Activated T-helper 2 cell treated with anti-CD3 and anti-CD28 coated beads, Interferon-gamma antibody, Interleukin-2, Interleukin-4, amounts not matched to agents 10 μg/mL and 5 μg/mL and 100 μg/mL, durations not matched to agents 14 hours and 24 hours and 36 hours (primary cell): ENCODE results near the gene TGM2. TPM values are rescaled to one million over a fixed set of nuclear protein-coding genes. Genes with fewer than 3 reads are reported as not detected.

ENCODE experiments used
- DNase-seq: peaks from one replicate; pipeline ENCODE4 v3.0.0; 2021; ENCODE audit warnings: low spot score
- H3K27ac Mint-ChIP-seq: one replicate; pipeline ENCODE4 v1.8.0; 2021; ENCODE audit warnings: mixed read lengths
- H3K27me3 Mint-ChIP-seq: one replicate; pipeline ENCODE4 v1.8.0; 2021; ENCODE audit warnings: low read depth, mixed read lengths
- H3K36me3 Mint-ChIP-seq: one replicate; pipeline ENCODE4 v1.8.0; 2021; ENCODE audit warnings: low read depth, mixed read lengths
- H3K4me1 Mint-ChIP-seq: one replicate; pipeline ENCODE4 v1.8.0; 2021; ENCODE audit warnings: low read depth, mixed read lengths
- H3K4me3 Mint-ChIP-seq: one replicate; pipeline ENCODE4 v1.8.0; 2021; ENCODE audit warnings: low read depth, mild to moderate bottlenecking, moderate library complexity, mixed read lengths
- H3K9me3 Mint-ChIP-seq: one replicate; pipeline ENCODE4 v1.8.0; 2021; ENCODE audit warnings: mixed read lengths
- intact Hi-C: fragments of 100-400 bp; cut with micrococcal nuclease; formaldehyde crosslinking; loops from one replicate; pipeline ENCODE4 v1.15.1; 2023
- total RNA-seq: library from RNA; stranded (reverse); gene quantifications from 2 replicates; pipeline ENCODE4 v1.2.3, GENCODE V29; 2022

The TGM2 gene
- total RNA-seq, result not detected in 2 replicates

- DNase-seq, result peak; percentile 32
- Mint-ChIP-seq H3K4me1 (peaks cover 11% of the 10 kb centered on the region), H3K4me3 (no peak within 1 kb of the TSS), H3K27me3 (peaks cover 18% of the 10 kb centered on the region), H3K27ac (no peak within 1 kb of the TSS), H3K36me3 (no peaks in the 10 kb centered on the region), H3K9me3 (no peaks in the 10 kb centered on the region)
- intact Hi-C loops, result loop anchor here (1.0 kb wide), 4 partner anchors 31 to 108 kb away; no protein-coding TSS in a partner anchor
Observed at GRCh38 chr20:38165089-38165965, at the start of gene TGM2. Gene TGM2, minus strand, starts transcription at chr20:38165270. Its CDS starts 72 bp downstream, at chr20:38165198.

GRCh38 chr20:38214256-38215193 lies 49.5 kb upstream of the TGM2 start:
- no peak overlapping the region for H3K27ac Mint-ChIP-seq
- H3K4me1 Mint-ChIP-seq, result no peaks in the 10 kb centered on the region
- H3K36me3 Mint-ChIP-seq, result no peaks in the 10 kb centered on the region
- DNase-seq, result no peak
- no peaks in the 10 kb centered on the region for H3K9me3 Mint-ChIP-seq
- H3K27me3 Mint-ChIP-seq, result no peaks in the 10 kb centered on the region
- no peak overlapping the region for H3K4me3 Mint-ChIP-seq
- intact Hi-C loops, result no loop called here

GRCh38 chr20:38213607-38213940 lies 48.5 kb upstream of the TGM2 start:
- Mint-ChIP-seq H3K27me3 (no peaks in the 10 kb centered on the region), H3K4me1 (no peaks in the 10 kb centered on the region), H3K4me3 (no peak overlapping the region), H3K36me3 (no peaks in the 10 kb centered on the region), H3K9me3 (no peaks in the 10 kb centered on the region), H3K27ac (no peak overlapping the region)
- no peak for DNase-seq
- intact Hi-C loops, result no loop called here

GRCh38 chr20:38212806-38213606 lies 47.9 kb upstream of the TGM2 start:
- no peaks in the 10 kb centered on the region for H3K36me3 Mint-ChIP-seq
- intact Hi-C loops, result no loop called here
- no peaks in the 10 kb centered on the region for H3K9me3 Mint-ChIP-seq
- no peaks in the 10 kb centered on the region for H3K27me3 Mint-ChIP-seq
- no peaks in the 10 kb centered on the region for H3K4me1 Mint-ChIP-seq
- no peak overlapping the region for H3K27ac Mint-ChIP-seq
- H3K4me3 Mint-ChIP-seq, result no peak overlapping the region
- no peak for DNase-seq

- Mint-ChIP-seq H3K36me3 (no peaks in the 10 kb centered on the region), H3K9me3 (no peaks in the 10 kb centered on the region), H3K27me3 (peaks cover 5% of the 10 kb centered on the region), H3K27ac (no peak overlapping the region), H3K4me1 (no peaks in the 10 kb centered on the region), H3K4me3 (no peak overlapping the region)
- intact Hi-C loops, result no loop called here
- no peak for DNase-seq
Observed at GRCh38 chr20:38211200-38212097, 46.4 kb upstream of the TGM2 start.

- intact Hi-C loops, result no loop called here
- no peak for DNase-seq
- Mint-ChIP-seq H3K4me3 (no peak overlapping the region), H3K27me3 (peaks cover 5% of the 10 kb centered on the region), H3K9me3 (no peaks in the 10 kb centered on the region), H3K27ac (no peak overlapping the region), H3K36me3 (no peaks in the 10 kb centered on the region), H3K4me1 (no peaks in the 10 kb centered on the region)
Observed at GRCh38 chr20:38210741-38211140, 45.7 kb upstream of the TGM2 start.

GRCh38 chr20:38209736-38210405 lies 44.8 kb upstream of the TGM2 start:
- H3K27me3 Mint-ChIP-seq, result peaks cover 5% of the 10 kb centered on the region
- H3K9me3 Mint-ChIP-seq, result no peaks in the 10 kb centered on the region
- no peak overlapping the region for H3K27ac Mint-ChIP-seq
- no peak overlapping the region for H3K4me3 Mint-ChIP-seq
- H3K36me3 Mint-ChIP-seq, result no peaks in the 10 kb centered on the region
- no peaks in the 10 kb centered on the region for H3K4me1 Mint-ChIP-seq
- intact Hi-C loops, result no loop called here
- DNase-seq, result no peak

GRCh38 chr20:38209054-38209675 lies 44.1 kb upstream of the TGM2 start:
- intact Hi-C loops, result no loop called here
- no peak overlapping the region for H3K4me3 Mint-ChIP-seq
- no peaks in the 10 kb centered on the region for H3K4me1 Mint-ChIP-seq
- peaks cover 5% of the 10 kb centered on the region for H3K27me3 Mint-ChIP-seq
- H3K27ac Mint-ChIP-seq, result no peak overlapping the region
- DNase-seq, result no peak
- no peaks in the 10 kb centered on the region for H3K36me3 Mint-ChIP-seq
- no peaks in the 10 kb centered on the region for H3K9me3 Mint-ChIP-seq

- Mint-ChIP-seq H3K27ac (no peak overlapping the region), H3K4me1 (no peaks in the 10 kb centered on the region), H3K9me3 (no peaks in the 10 kb centered on the region), H3K4me3 (no peak overlapping the region), H3K27me3 (peaks cover 5% of the 10 kb centered on the region), H3K36me3 (no peaks in the 10 kb centered on the region)
- intact Hi-C loops, result no loop called here
- no peak for DNase-seq
Observed at GRCh38 chr20:38208523-38208922, 43.5 kb upstream of the TGM2 start.

GRCh38 chr20:38208088-38208487 lies 43.0 kb upstream of the TGM2 start:
- H3K4me3 Mint-ChIP-seq, result no peak overlapping the region

GRCh38 chr20:38207621-38208020 lies 42.6 kb upstream of the TGM2 start:
- Mint-ChIP-seq H3K4me1 (no peaks in the 10 kb centered on the region), H3K27ac (no peak overlapping the region), H3K4me3 (no peak overlapping the region), H3K9me3 (no peaks in the 10 kb centered on the region), H3K36me3 (no peaks in the 10 kb centered on the region), H3K27me3 (peaks cover 5% of the 10 kb centered on the region)
- DNase-seq, result no peak
- intact Hi-C loops, result no loop called here

More at GRCh38 chr20:38208088-38208487, 43.0 kb upstream of the TGM2 start:
- intact Hi-C loops, result no loop called here
- Mint-ChIP-seq H3K36me3 (no peaks in the 10 kb centered on the region), H3K27me3 (peaks cover 5% of the 10 kb centered on the region), H3K9me3 (no peaks in the 10 kb centered on the region), H3K4me1 (no peaks in the 10 kb centered on the region), H3K27ac (no peak overlapping the region)
- DNase-seq, result no peak
